ENCODE results near the gene GALNT2. TPM values are rescaled to one million over a fixed set of nuclear protein-coding genes. Genes with fewer than 3 reads are reported as not detected.

The GALNT2 gene
- total and polyA plus RNA-seq, 9 of the 15 experiments (the other 6 are each of a cell fraction or from before 2014, with no cell fraction given), result 1.6 to 106 (median 51.9) TPM

- TF ChIP-seq MGA (IDR thresholded peaks at IDR 0.05), result no peak
- no peak for TF ChIP-seq BRCA1 (IDR thresholded peaks at IDR 0.05)
- TF ChIP-seq BRCA1 (CRISPR knock-in tag; IDR thresholded peaks at IDR 0.05), result no peak
- TF ChIP-seq FOXA1 (IDR thresholded peaks at IDR 0.05; ENCODE audit: borderline replicate concordance), result no peak
- no peak for TF ChIP-seq ETS1 (conservative IDR thresholded peaks at IDR 0.05; ENCODE audit: control insufficient read depth, low read depth, low read length)
- 0 out of 2 replicates have a peak, but pooled peaks have one; percentile 61 for TF ChIP-seq CAMTA2 (CRISPR knock-in tag; conservative IDR thresholded peaks at IDR 0.05)
- no peak for TF ChIP-seq MXI1 (IDR thresholded peaks at IDR 0.05; ENCODE audit: low read depth, low read length)
- no peak for TF ChIP-seq E4F1 (CRISPR knock-in tag; IDR thresholded peaks at IDR 0.05; ENCODE audit: borderline replicate concordance)
- TF ChIP-seq ZNF766 (CRISPR knock-in tag; conservative IDR thresholded peaks at IDR 0.05), result peak; percentile 98
- no peak for TF ChIP-seq NCOR1 (IDR thresholded peaks at IDR 0.05)
- peak; percentile 92 for TF ChIP-seq ZNF354B (CRISPR knock-in tag; IDR thresholded peaks at IDR 0.05)
- TF ChIP-seq TBP (optimal IDR thresholded peaks at IDR 0.05; ENCODE audit: low read depth, low read length), result no peak
These were observed 85.0 kb downstream of the GALNT2 start (continued) for GRCh38 chr1:230151924-230152468.

Measured in K562 (cell line).